ENCODE results near the gene NAV2.

DNA sequence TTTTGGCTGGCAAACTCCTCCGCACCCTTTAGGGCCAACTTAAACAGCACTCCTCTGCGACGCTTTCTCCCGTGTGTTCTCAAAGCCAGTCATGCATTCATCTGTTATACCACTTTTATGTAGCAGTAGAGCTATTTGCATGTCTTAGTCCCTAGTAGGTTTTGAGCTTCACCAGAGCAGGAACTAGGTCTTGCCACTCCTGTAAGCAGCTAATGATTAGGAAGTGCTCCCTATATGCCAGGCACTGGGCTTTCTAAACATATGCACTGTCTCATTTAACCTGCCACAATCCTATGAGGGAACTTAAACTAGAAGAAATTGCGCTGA, 266.8 kb downstream of the NAV2 start:
- TF ChIP-seq EZH2 (IDR thresholded peaks at IDR 0.05) = no peak
- TF ChIP-seq POLR2AphosphoS5 (IDR thresholded peaks at IDR 0.05; ENCODE audit: borderline replicate concordance, low read depth, low read length) = no peak
- no peak for TF ChIP-seq FOXP2 (optimal IDR thresholded peaks at IDR 0.05; ENCODE audit: control extremely low read depth, extremely low read length, insufficient read depth)

Measured in SK-N-MC (cell line).